Type B pancreatic cell (in vitro differentiated cells): ENCODE results near the gene ACTR1B. TPM values are rescaled to one million over a fixed set of nuclear protein-coding genes. Genes with fewer than 3 reads are reported as not detected.

Experiments
- DNase-seq: peaks from one replicate; pipeline ENCODE4 v3.0.0; 2021; ENCODE audit warnings: mixed read lengths; ENCODE audit not compliant: unreplicated experiment; ENCODE audit errors: extremely low spot score
- H3K27ac Mint-ChIP-seq: 2 replicates; pipeline ENCODE4 v1.8.0; 2021; ENCODE audit warnings: mild to moderate bottlenecking, mixed read lengths
- H3K27me3 Mint-ChIP-seq: 2 replicates; pipeline ENCODE4 v1.8.0; 2021; ENCODE audit warnings: mixed read lengths
- H3K36me3 Mint-ChIP-seq: 2 replicates; pipeline ENCODE4 v1.8.0; 2021; ENCODE audit warnings: mixed read lengths
- H3K4me1 Mint-ChIP-seq: one replicate; pipeline ENCODE4 v1.8.0; 2021; ENCODE audit warnings: mixed read lengths; ENCODE audit not compliant: unreplicated experiment
- H3K4me3 Mint-ChIP-seq: 2 replicates; pipeline ENCODE4 v1.8.0; 2021; ENCODE audit warnings: mild to moderate bottlenecking, mixed read lengths
- H3K9me3 Mint-ChIP-seq: 2 replicates; pipeline ENCODE4 v1.8.0; 2021; ENCODE audit warnings: mixed read lengths
- total RNA-seq: library from RNA; stranded (reverse); gene quantifications from 2 replicates; pipeline ENCODE4 v1.2.1, GENCODE V29; 2021; ENCODE audit warnings: low replicate concordance
- TF ChIP-seq, protein P1 (sequence below): fragments of 200-600 bp; sonication (generic); conservative IDR thresholded peaks from 2 replicates; pipeline ENCODE4 v1.5.0; 2021; ENCODE audit warnings: antibody characterized with exemption, mild to moderate bottlenecking

Gene ACTR1B
- total RNA-seq, 1 donor from 2014 or later: 69.0 TPM

DNA sequence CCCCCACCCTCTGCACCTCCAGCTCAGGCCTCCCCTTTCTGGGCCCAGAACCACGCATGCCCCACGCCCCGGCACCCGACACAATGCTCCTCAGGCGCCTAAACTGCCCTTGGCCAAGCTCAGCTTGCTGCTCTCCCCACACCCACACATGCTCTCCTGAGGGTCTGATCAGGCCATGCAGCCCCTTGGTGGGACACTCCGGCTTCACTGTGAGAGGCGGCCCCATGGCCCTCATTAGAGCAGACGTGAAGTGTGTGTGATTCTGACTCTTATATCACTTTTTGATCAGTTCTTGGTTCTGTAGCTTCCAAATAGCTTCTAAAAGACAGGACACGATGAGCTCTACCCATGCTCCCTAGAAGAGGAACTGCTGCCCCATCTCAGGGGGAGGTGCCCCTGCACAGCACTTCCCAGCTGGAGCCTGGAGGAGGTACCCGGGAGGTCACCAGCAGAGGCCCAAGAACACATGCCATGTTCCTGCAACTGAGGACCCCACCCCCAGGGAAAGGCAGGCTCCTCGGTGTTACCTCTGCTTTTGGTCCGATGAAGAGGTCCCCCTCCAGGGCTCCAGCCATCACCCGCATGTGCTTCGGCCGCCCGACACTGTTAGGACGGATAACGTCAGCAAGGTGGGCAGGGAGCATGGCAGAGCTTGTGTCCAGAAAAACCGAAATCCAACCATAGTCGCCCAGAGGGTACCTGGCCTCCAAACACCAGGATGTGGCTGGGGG, 3.6 kb downstream of the ACTR1B start:
- no peak overlapping the region for H3K27ac Mint-ChIP-seq
- peaks cover 3% of the 10 kb centered on the region for H3K9me3 Mint-ChIP-seq
- peaks cover 18% of the 10 kb centered on the region for H3K4me1 Mint-ChIP-seq
- TF ChIP-seq, protein P1, sequence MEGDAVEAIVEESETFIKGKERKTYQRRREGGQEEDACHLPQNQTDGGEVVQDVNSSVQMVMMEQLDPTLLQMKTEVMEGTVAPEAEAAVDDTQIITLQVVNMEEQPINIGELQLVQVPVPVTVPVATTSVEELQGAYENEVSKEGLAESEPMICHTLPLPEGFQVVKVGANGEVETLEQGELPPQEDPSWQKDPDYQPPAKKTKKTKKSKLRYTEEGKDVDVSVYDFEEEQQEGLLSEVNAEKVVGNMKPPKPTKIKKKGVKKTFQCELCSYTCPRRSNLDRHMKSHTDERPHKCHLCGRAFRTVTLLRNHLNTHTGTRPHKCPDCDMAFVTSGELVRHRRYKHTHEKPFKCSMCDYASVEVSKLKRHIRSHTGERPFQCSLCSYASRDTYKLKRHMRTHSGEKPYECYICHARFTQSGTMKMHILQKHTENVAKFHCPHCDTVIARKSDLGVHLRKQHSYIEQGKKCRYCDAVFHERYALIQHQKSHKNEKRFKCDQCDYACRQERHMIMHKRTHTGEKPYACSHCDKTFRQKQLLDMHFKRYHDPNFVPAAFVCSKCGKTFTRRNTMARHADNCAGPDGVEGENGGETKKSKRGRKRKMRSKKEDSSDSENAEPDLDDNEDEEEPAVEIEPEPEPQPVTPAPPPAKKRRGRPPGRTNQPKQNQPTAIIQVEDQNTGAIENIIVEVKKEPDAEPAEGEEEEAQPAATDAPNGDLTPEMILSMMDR: no peak
- no peaks in the 10 kb centered on the region for H3K27me3 Mint-ChIP-seq
- no peak for DNase-seq
- peaks cover 9% of the 10 kb centered on the region for H3K36me3 Mint-ChIP-seq
- no peak overlapping the region for H3K4me3 Mint-ChIP-seq

DNA sequence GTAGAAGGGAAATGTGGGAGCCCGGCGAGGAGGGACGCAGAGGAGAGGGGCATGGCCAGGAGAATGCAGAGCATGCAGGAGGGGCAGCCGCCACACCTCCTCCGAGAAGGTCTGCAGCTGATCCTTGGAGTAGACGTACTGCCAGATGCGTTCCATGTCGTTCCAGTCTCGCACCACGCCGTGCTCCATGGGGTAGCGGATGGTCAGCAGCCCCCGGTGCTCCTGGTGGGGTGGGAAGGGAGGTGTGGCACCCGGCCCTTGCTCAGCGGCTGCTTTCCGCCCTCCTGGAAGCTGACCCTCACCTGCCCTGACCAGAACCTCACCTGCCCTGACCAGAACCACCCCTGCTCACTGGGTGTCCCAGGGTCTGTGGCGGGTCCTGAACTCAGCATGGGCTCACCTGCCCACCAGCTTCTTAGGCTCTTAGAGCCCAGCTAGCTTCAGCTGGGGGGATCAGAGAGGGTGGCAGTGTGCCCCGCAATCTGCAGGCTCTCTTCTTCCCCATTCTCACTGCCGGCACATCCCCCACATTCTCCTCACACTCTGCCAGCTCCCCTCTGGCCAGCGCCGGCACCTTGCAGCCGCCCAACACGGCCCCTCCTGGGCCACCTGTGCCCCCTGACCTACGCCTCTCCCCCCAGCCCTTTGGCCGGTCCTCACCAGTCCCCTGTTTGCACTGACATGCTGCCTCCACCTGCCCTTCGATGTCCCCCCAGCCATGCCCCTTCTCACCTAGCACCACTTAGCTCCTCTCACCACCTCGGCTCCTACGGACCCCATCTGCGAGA, 4.4 kb downstream of the ACTR1B start:
- Mint-ChIP-seq H3K36me3 (peaks cover 14% of the 10 kb centered on the region), H3K27ac (no peak overlapping the region), H3K9me3 (peaks cover 10% of the 10 kb centered on the region), H3K4me1 (peaks cover 18% of the 10 kb centered on the region), H3K27me3 (no peaks in the 10 kb centered on the region), H3K4me3 (no peak overlapping the region)
- TF ChIP-seq, protein P1: no peak
- DNase-seq: no peak

DNA sequence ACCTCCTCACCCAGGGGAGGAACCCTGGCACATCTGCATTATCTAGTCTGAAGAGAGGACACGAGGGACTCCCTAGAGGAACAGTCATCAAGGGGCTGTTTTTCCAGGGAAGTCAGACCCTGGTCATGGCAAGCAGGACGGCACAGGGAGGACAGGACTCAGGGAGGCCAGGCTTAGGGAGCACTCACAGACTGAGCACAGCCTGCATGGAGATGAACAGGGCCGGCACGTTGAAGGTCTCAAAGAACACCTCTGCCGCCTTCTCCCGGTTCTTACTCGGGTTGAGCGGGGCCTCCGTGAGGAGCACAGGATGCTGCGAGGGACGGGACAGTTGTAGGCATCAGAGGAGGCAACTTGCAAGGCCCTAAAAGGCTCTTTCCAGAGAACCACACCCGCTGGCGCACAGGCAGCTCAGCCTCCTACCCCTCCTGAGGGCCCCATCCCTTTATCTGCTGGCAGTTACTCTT, 5.1 kb downstream of the ACTR1B start:
- Mint-ChIP-seq H3K27ac (no peak overlapping the region), H3K4me1 (peaks cover 18% of the 10 kb centered on the region), H3K27me3 (no peaks in the 10 kb centered on the region), H3K36me3 (peaks cover 22% of the 10 kb centered on the region), H3K4me3 (no peak overlapping the region), H3K9me3 (peaks cover 17% of the 10 kb centered on the region)
- no peak for DNase-seq
- TF ChIP-seq, protein P1: no peak

DNA sequence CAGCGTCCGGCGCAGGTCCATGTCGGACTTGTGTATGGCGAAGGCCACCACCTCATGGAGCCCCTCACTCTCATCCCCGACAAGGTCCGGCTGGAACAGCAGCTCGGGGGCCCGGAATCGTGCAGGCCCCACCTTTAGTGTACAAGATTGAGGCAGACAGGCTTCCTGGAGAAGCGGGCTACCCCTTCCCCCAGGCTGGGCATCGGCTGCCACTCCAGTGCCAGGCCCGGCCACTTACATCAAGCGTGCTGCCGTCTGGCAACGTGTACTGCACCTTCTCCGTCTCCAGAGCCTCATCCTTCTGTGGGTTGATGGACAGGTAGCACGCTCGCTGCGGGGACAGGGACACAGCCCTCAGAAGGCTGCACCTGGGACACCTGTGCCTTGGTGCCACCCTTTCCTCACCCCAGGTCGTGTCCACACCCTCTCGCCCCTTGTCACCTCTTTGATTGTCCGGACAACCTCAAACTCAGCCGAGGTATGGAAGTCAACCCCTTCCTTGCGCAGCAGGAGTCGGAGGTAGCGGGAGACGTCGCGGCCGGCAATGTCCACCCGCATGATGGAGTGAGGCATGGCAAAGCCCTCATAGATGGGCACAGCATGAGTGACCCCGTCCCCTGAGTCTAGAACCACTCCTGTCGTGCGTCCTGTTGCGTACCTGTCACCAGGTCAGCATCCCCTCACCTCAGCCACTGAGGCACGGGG, 5.7 kb downstream of the ACTR1B start:
- Mint-ChIP-seq H3K9me3 (peaks cover 21% of the 10 kb centered on the region), H3K4me1 (peaks cover 18% of the 10 kb centered on the region), H3K27me3 (no peaks in the 10 kb centered on the region), H3K36me3 (peaks cover 26% of the 10 kb centered on the region), H3K4me3 (no peak overlapping the region), H3K27ac (no peak overlapping the region)
- TF ChIP-seq, protein P1: no peak
- DNase-seq: no peak

DNA sequence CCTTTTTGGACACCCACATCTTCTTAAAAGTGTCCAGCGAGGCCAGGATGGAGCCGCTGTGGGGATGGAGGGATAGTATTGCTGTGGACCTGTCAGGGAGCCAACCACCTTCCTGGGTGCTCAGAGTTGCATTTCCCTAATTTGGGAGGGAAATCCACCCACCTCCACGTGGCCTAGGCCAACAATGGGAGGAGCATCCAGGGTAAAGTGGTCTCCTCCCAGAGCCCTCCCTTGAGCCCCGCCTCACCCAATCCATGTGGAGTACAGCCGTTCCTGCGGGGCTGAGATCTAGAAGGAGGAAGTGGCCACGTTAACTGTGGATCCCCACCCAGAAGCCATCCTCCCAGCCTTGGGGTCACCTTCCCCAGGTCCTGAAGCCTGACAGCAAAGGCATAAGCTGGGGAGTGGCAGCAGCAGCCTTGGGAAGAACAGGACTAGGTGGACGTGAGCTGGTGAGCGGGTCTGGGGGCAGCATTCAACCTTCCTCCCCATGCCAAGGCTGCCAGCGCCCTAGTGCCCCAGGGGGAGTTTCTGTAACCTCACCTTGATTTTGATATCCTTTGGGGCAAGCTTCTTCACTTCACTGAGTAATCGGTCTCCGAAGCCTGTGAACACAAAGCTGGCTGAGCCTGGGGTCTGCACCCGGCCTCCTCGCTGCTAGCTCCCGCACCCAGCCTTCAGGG, 6.8 kb downstream of the ACTR1B start:
- no peaks in the 10 kb centered on the region for H3K27me3 Mint-ChIP-seq
- no peak overlapping the region for H3K27ac Mint-ChIP-seq
- no peak for DNase-seq
- H3K4me3 Mint-ChIP-seq: no peak overlapping the region
- peaks cover 8% of the 10 kb centered on the region for H3K4me1 Mint-ChIP-seq
- H3K36me3 Mint-ChIP-seq: peaks cover 26% of the 10 kb centered on the region
- TF ChIP-seq, protein P1: no peak
- peaks cover 21% of the 10 kb centered on the region for H3K9me3 Mint-ChIP-seq
